PFSK-1 (cell line): Measurements from ENCODE around the gene TGM6.

Experiments used
- POLR2AphosphoS5 ChIP-seq: IDR thresholded peaks from 2 replicates; pipeline ENCODE4 v1.6.1; 2012; ENCODE audit warnings: low read depth, mild to moderate bottlenecking, control low read depth, low read length, moderate library complexity
- TF ChIP-seq, protein P1 (sequence below), 2 experiments: IDR thresholded peaks; 2 replicates each; pipeline versions ENCODE4 v1.6.1 to v1.8.0; 2011 to 2012; ENCODE audit warnings: low read depth in 2 of 2, low read length in 2 of 2, control low read depth in 1 of 2, inconsistent platforms in 1 of 2, mild to moderate bottlenecking in 1 of 2, moderate library complexity in 1 of 2; ENCODE audit not compliant: insufficient read depth in 1 of 2

DNA sequence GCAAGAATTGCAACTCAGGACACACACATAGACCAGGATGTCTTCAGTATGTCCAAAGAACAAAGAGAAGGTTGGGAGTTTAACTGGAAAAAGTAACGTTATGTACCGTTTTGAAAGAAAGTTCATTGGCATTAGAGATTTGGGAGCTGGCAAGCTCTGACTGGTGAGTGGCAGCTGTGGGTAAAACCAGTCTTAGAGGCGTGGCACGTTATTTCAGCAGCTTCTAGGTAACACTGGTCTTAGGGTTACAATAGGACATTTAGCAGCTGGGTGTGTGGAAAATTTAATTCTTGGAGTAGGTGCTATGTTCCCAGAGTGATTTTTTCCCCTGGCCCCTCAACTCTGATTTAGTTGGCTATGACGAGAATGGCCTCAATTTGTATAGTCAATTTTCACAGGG, 70.7 kb downstream of the TGM6 start:
- TF ChIP-seq, protein P1, sequence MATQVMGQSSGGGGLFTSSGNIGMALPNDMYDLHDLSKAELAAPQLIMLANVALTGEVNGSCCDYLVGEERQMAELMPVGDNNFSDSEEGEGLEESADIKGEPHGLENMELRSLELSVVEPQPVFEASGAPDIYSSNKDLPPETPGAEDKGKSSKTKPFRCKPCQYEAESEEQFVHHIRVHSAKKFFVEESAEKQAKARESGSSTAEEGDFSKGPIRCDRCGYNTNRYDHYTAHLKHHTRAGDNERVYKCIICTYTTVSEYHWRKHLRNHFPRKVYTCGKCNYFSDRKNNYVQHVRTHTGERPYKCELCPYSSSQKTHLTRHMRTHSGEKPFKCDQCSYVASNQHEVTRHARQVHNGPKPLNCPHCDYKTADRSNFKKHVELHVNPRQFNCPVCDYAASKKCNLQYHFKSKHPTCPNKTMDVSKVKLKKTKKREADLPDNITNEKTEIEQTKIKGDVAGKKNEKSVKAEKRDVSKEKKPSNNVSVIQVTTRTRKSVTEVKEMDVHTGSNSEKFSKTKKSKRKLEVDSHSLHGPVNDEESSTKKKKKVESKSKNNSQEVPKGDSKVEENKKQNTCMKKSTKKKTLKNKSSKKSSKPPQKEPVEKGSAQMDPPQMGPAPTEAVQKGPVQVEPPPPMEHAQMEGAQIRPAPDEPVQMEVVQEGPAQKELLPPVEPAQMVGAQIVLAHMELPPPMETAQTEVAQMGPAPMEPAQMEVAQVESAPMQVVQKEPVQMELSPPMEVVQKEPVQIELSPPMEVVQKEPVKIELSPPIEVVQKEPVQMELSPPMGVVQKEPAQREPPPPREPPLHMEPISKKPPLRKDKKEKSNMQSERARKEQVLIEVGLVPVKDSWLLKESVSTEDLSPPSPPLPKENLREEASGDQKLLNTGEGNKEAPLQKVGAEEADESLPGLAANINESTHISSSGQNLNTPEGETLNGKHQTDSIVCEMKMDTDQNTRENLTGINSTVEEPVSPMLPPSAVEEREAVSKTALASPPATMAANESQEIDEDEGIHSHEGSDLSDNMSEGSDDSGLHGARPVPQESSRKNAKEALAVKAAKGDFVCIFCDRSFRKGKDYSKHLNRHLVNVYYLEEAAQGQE (IDR thresholded peaks at IDR 0.05; ENCODE audit: insufficient read depth in 1 of 2, low read depth in 2 of 2, low read length in 2 of 2), result no peak
- TF ChIP-seq POLR2AphosphoS5, result no peak
